Gastroesophageal sphincter (tissue), 3 donors: Measurements from ENCODE around the gene ING5.

Experiments used
- EP300 ChIP-seq: sonication (generic); formaldehyde crosslinking; IDR thresholded peaks from one replicate; pipeline ENCODE4 v1.6.1; 2017; ENCODE audit warnings: antibody characterized with exemption, mild to moderate bottlenecking
- POLR2A ChIP-seq, 2 donors: fragments of 450-650 bp; IDR thresholded peaks; one replicate each; pipeline ENCODE4 v1.6.1; 2017; ENCODE audit warnings: antibody characterized with exemption in 2 of 2, mild to moderate bottlenecking in 2 of 2, moderate library complexity in 1 of 2
- POLR2AphosphoS5 ChIP-seq: sonication (generic); formaldehyde crosslinking; IDR thresholded peaks from one replicate; pipeline ENCODE4 v1.6.1; 2017; ENCODE audit warnings: antibody characterized with exemption
- TF ChIP-seq, protein P1 (sequence below), 4 experiments: fragments of 200-600 bp in 2 of 4; fragments of 450-650 bp in 2 of 4; sonication (generic) in 1 of 4; IDR thresholded peaks; one replicate each; pipeline ENCODE4 v1.5.1; 2017 to 2019; ENCODE audit warnings: antibody characterized with exemption in 4 of 4, mild to moderate bottlenecking in 2 of 4, moderate library complexity in 2 of 4

DNA sequence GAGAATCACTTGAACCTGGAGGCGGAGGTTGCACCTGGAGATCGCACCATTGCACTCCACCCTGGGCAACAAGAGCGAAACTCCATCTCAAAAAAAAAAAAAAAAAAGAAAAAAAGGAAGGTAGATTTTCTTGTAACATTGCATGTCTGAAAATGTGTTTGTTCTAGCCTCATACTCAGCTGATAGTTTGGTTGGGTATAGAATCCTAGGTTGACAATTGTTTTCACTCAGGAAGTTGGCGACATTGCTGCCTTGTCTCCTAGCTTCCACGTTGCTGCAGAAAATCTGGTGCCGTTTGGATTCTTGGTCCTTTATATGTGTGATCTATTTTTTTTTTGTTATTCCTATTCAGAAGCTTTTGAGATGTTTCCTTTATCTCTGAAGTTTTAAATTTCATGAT lies 4.7 kb downstream of the ING5 start:
- TF ChIP-seq POLR2A (IDR thresholded peaks at IDR 0.05) (no peak), POLR2AphosphoS5 (no peak), EP300 (no peak)
- TF ChIP-seq, protein P1, sequence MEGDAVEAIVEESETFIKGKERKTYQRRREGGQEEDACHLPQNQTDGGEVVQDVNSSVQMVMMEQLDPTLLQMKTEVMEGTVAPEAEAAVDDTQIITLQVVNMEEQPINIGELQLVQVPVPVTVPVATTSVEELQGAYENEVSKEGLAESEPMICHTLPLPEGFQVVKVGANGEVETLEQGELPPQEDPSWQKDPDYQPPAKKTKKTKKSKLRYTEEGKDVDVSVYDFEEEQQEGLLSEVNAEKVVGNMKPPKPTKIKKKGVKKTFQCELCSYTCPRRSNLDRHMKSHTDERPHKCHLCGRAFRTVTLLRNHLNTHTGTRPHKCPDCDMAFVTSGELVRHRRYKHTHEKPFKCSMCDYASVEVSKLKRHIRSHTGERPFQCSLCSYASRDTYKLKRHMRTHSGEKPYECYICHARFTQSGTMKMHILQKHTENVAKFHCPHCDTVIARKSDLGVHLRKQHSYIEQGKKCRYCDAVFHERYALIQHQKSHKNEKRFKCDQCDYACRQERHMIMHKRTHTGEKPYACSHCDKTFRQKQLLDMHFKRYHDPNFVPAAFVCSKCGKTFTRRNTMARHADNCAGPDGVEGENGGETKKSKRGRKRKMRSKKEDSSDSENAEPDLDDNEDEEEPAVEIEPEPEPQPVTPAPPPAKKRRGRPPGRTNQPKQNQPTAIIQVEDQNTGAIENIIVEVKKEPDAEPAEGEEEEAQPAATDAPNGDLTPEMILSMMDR (IDR thresholded peaks at IDR 0.05): no peak
